ENCODE data around the gene FYN.

Gene FYN

GRCh38 chr6:111841822-111842221 is 31.4 kb downstream of the FYN start:
- H3K4me1 ChIP-seq (ENCODE audit: insufficient read depth, poor library complexity, severe bottlenecking), result no peaks in the 10 kb centered on the region
- no peak for DNase-seq (ENCODE audit: low spot score)
- H3K4me3 ChIP-seq (ENCODE audit: severe bottlenecking), result no peak overlapping the region
- H3K27ac ChIP-seq (ENCODE audit: poor library complexity, severe bottlenecking), result no peak overlapping the region
- H3K27me3 ChIP-seq (ENCODE audit: insufficient read depth, poor library complexity, severe bottlenecking), result no peaks in the 10 kb centered on the region
- H3K36me3 ChIP-seq (ENCODE audit: low read depth), result no peaks in the 10 kb centered on the region
- no peaks in the 10 kb centered on the region for H3K9me3 ChIP-seq (ENCODE audit: severe bottlenecking)
- ATAC-seq (ENCODE audit: low read depth), result no peak
- TF ChIP-seq CTCF (IDR thresholded peaks at IDR 0.05; ENCODE audit: poor library complexity, severe bottlenecking), result no peak

GRCh38 chr6:111840803-111841202 is 32.4 kb downstream of the FYN start:
- no peaks in the 10 kb centered on the region for H3K36me3 ChIP-seq (ENCODE audit: low read depth)
- H3K27me3 ChIP-seq (ENCODE audit: insufficient read depth, poor library complexity, severe bottlenecking), result no peaks in the 10 kb centered on the region
- ATAC-seq (ENCODE audit: low read depth) (no peak), DNase-seq (ENCODE audit: low spot score) (no peak)
- no peak overlapping the region for H3K4me3 ChIP-seq (ENCODE audit: severe bottlenecking)
- H3K4me1 ChIP-seq (ENCODE audit: insufficient read depth, poor library complexity, severe bottlenecking), result no peaks in the 10 kb centered on the region
- H3K9me3 ChIP-seq (ENCODE audit: severe bottlenecking), result no peaks in the 10 kb centered on the region
- no peak overlapping the region for H3K27ac ChIP-seq (ENCODE audit: poor library complexity, severe bottlenecking)
- no peak for TF ChIP-seq CTCF (IDR thresholded peaks at IDR 0.05; ENCODE audit: poor library complexity, severe bottlenecking)

- DNase-seq (ENCODE audit: low spot score) (no peak), ATAC-seq (ENCODE audit: low read depth) (no peak)
- H3K36me3 ChIP-seq (ENCODE audit: low read depth), result no peaks in the 10 kb centered on the region
- H3K27ac ChIP-seq (ENCODE audit: poor library complexity, severe bottlenecking), result no peak overlapping the region
- peaks cover 2% of the 10 kb centered on the region for H3K4me1 ChIP-seq (ENCODE audit: insufficient read depth, poor library complexity, severe bottlenecking)
- H3K27me3 ChIP-seq (ENCODE audit: insufficient read depth, poor library complexity, severe bottlenecking), result no peaks in the 10 kb centered on the region
- no peak for TF ChIP-seq CTCF (IDR thresholded peaks at IDR 0.05; ENCODE audit: poor library complexity, severe bottlenecking)
- H3K4me3 ChIP-seq (ENCODE audit: severe bottlenecking), result no peak overlapping the region
- peaks cover 2% of the 10 kb centered on the region for H3K9me3 ChIP-seq (ENCODE audit: severe bottlenecking)
These were observed 34.3 kb downstream of the FYN start for GRCh38 chr6:111838749-111839484.

GRCh38 chr6:111837641-111838500 is 35.4 kb downstream of the FYN start:
- Histone ChIP-seq H3K27ac (ENCODE audit: poor library complexity, severe bottlenecking) (no peak overlapping the region), H3K4me1 (ENCODE audit: insufficient read depth, poor library complexity, severe bottlenecking) (peaks cover 2% of the 10 kb centered on the region), H3K4me3 (ENCODE audit: severe bottlenecking) (no peak overlapping the region), H3K36me3 (ENCODE audit: low read depth) (no peaks in the 10 kb centered on the region), H3K9me3 (ENCODE audit: severe bottlenecking) (peaks cover 2% of the 10 kb centered on the region), H3K27me3 (ENCODE audit: insufficient read depth, poor library complexity, severe bottlenecking) (no peaks in the 10 kb centered on the region)
- TF ChIP-seq CTCF (IDR thresholded peaks at IDR 0.05; ENCODE audit: poor library complexity, severe bottlenecking), result no peak
- DNase-seq (ENCODE audit: low spot score), result no peak
- ATAC-seq (ENCODE audit: low read depth), result no peak

Data from RWPE2 (cell line).